Neural cell (in vitro differentiated cells): ENCODE results near the gene SH3PXD2A. TPM values are rescaled to one million over a fixed set of nuclear protein-coding genes. Genes with fewer than 3 reads are reported as not detected.

Source experiments
- H2AFZ ChIP-seq: fragments of 200-600, 300-800 bp; sonication (generic), shearing (Covaris generic); 2 replicates; pipeline ENCODE4 v1.6.0; 2014; ENCODE audit warnings: low read depth, mild to moderate bottlenecking, antibody characterized with exemption, low read length, moderate library complexity
- H3F3A ChIP-seq: fragments of 200-600 bp; shearing (Covaris generic); 2 replicates; pipeline ENCODE4 v1.6.1; 2016; ENCODE audit warnings: mild to moderate bottlenecking, moderate library complexity, mixed read lengths, antibody characterized with exemption, low read length; ENCODE audit not compliant: insufficient read depth, poor library complexity, severe bottlenecking
- H3K27ac ChIP-seq: fragments of 200-600, 300-800 bp; sonication (generic), shearing (Covaris generic); 2 replicates; pipeline ENCODE4 v1.5.1; 2014; ENCODE audit warnings: mild to moderate bottlenecking, low read length, moderate library complexity
- H3K27me3 ChIP-seq: fragments of 300-800, 200-600 bp; sonication (generic), shearing (Covaris generic); 2 replicates; pipeline ENCODE4 v1.6.0; 2014; ENCODE audit warnings: mild to moderate bottlenecking, low read depth, low read length, moderate library complexity; ENCODE audit not compliant: insufficient read depth
- H3K36me3 ChIP-seq: fragments of 300-800, 200-600 bp; sonication (generic), shearing (Covaris generic); 2 replicates; pipeline ENCODE4 v1.5.1; 2014; ENCODE audit warnings: mild to moderate bottlenecking, antibody characterized with exemption, low read length, moderate library complexity; ENCODE audit not compliant: insufficient read depth
- H3K4me2 ChIP-seq: fragments of 300-800, 200-600 bp; sonication (generic), shearing (Covaris generic); 2 replicates; pipeline ENCODE4 v1.6.0; 2014; ENCODE audit warnings: mild to moderate bottlenecking, low read length
- H3K4me3 ChIP-seq: fragments of 300-800, 200-600 bp; sonication (generic), shearing (Covaris generic); 2 replicates; pipeline ENCODE4 v1.5.1; 2014; ENCODE audit warnings: mild to moderate bottlenecking, low read length, moderate library complexity
- H3K79me2 ChIP-seq: fragments of 200-600 bp; shearing (Covaris generic); replicated peaks from 2 replicates; pipeline ENCODE4 v1.6.0; 2014; ENCODE audit warnings: mild to moderate bottlenecking, low read length, moderate library complexity; ENCODE audit not compliant: insufficient read depth
- H3K9ac ChIP-seq: fragments of 300-800, 200-600 bp; sonication (generic), shearing (Covaris generic); 2 replicates; pipeline ENCODE4 v1.6.1; 2016; ENCODE audit warnings: mild to moderate bottlenecking, low read length, mixed read lengths
- H3K9me2 ChIP-seq: fragments of 200-600 bp; shearing (Covaris generic); 2 replicates; pipeline ENCODE4 v1.6.1; 2016; ENCODE audit warnings: mild to moderate bottlenecking, low read length, mixed read lengths; ENCODE audit not compliant: insufficient read depth
- H3K9me3 ChIP-seq: fragments of 200-600, 300-800 bp; sonication (generic), shearing (Covaris generic); 2 replicates; pipeline ENCODE4 v1.6.1; 2016; ENCODE audit warnings: mild to moderate bottlenecking, mixed run types, low read length, moderate library complexity, mixed read lengths
- H4K20me1 ChIP-seq: fragments of 200-600 bp; shearing (Covaris generic); 2 replicates; pipeline ENCODE4 v1.6.1; 2016; ENCODE audit warnings: mild to moderate bottlenecking, mixed run types; ENCODE audit not compliant: insufficient read depth
- CTCF ChIP-seq: fragments of 450-650 bp; IDR thresholded peaks from 2 replicates; pipeline ENCODE4 v1.5.1; 2014; ENCODE audit warnings: antibody characterized with exemption, mild to moderate bottlenecking, moderate library complexity; ENCODE audit not compliant: poor library complexity, severe bottlenecking
- EP300 ChIP-seq: fragments of 450-650 bp; conservative IDR thresholded peaks from 2 replicates; pipeline ENCODE4 v1.6.1; 2014; ENCODE audit warnings: antibody characterized with exemption, mild to moderate bottlenecking, moderate library complexity; ENCODE audit not compliant: poor library complexity, severe bottlenecking
- EZH2 ChIP-seq: fragments of 200-600, 300-800 bp; shearing (Covaris generic), sonication (generic); IDR thresholded peaks from 2 replicates; pipeline ENCODE4 v1.6.1; 2014; ENCODE audit warnings: antibody characterized with exemption, low read length, borderline replicate concordance, mild to moderate bottlenecking; ENCODE audit not compliant: insufficient read depth, poor library complexity, severe bottlenecking
- MXI1 ChIP-seq: fragments of 450-650 bp; conservative IDR thresholded peaks from 2 replicates; pipeline ENCODE4 v1.6.1; 2014; ENCODE audit warnings: antibody characterized with exemption, mild to moderate bottlenecking; ENCODE audit not compliant: poor library complexity, severe bottlenecking
- POLR2AphosphoS5 ChIP-seq: IDR thresholded peaks from 2 replicates; pipeline ENCODE4 v1.6.1; 2012
- RAD21 ChIP-seq: fragments of 450-650 bp; conservative IDR thresholded peaks from 2 replicates; pipeline ENCODE4 v1.6.1; 2014; ENCODE audit warnings: antibody characterized with exemption, mild to moderate bottlenecking, moderate library complexity
- REST ChIP-seq: IDR thresholded peaks from 2 replicates; pipeline ENCODE4 v1.6.1; 2012; ENCODE audit warnings: borderline replicate concordance
- SMC3 ChIP-seq: fragments of 450-650 bp; conservative IDR thresholded peaks from 2 replicates; pipeline ENCODE4 v1.6.1; 2014; ENCODE audit warnings: antibody characterized with exemption, mild to moderate bottlenecking, moderate library complexity; ENCODE audit not compliant: poor library complexity
- TAF1 ChIP-seq: IDR thresholded peaks from 2 replicates; pipeline ENCODE4 v1.6.1; 2012; ENCODE audit warnings: low read depth
- polyA plus RNA-seq: library from polyadenylated mRNA; depleted of rRNA; stranded (reverse); fragments of >200 nt; gene quantifications from 2 replicates; pipeline ENCODE4 v1.2.3, GENCODE V29; 2014

SH3PXD2A gene
- polyA plus RNA-seq, 1 donor from 2014 or later, result 5.2 TPM

GRCh38 chr10:103812004-103812403, 43.4 kb downstream of the SH3PXD2A start:
- no peaks in the 10 kb centered on the region for H4K20me1 ChIP-seq
- no peaks in the 10 kb centered on the region for H3K9me2 ChIP-seq

GRCh38 chr10:103811463-103811862, 43.9 kb downstream of the SH3PXD2A start:
- Histone ChIP-seq H3K9me3 (no peaks in the 10 kb centered on the region), H3K36me3 (no peaks in the 10 kb centered on the region), H2AFZ (no peak overlapping the region), H3K27ac (no peak overlapping the region), H3K9me2 (no peaks in the 10 kb centered on the region), H3K4me3 (peak overlapping the region; percentile 12), H3K9ac (no peak overlapping the region), H3F3A (no peaks in the 10 kb centered on the region), H3K79me2 (no peaks in the 10 kb centered on the region), H4K20me1 (no peaks in the 10 kb centered on the region), H3K27me3 (no peaks in the 10 kb centered on the region), H3K4me2 (no peak overlapping the region)
- TF ChIP-seq REST, result no peak
- TF ChIP-seq EZH2, result no peak
- no peak for TF ChIP-seq CTCF
- TF ChIP-seq RAD21, result no peak
- TF ChIP-seq TAF1, result no peak
- peak; percentile 24 for TF ChIP-seq EP300
- TF ChIP-seq POLR2AphosphoS5, result no peak

More at GRCh38 chr10:103812004-103812403, 43.4 kb downstream of the SH3PXD2A start:
- H3K27ac ChIP-seq, result no peak overlapping the region
- TF ChIP-seq TAF1 (no peak), RAD21 (no peak), SMC3 (no peak), REST (no peak), CTCF (no peak), POLR2AphosphoS5 (no peak), EP300 (no peak), EZH2 (no peak), MXI1 (no peak)
- no peak overlapping the region for H3K9ac ChIP-seq
- H3K79me2 ChIP-seq, result no peaks in the 10 kb centered on the region
- no peaks in the 10 kb centered on the region for H3K9me3 ChIP-seq
- no peak overlapping the region for H2AFZ ChIP-seq
- no peaks in the 10 kb centered on the region for H3F3A ChIP-seq
- H3K4me3 ChIP-seq, result no peak overlapping the region
- no peak overlapping the region for H3K4me2 ChIP-seq
- H3K36me3 ChIP-seq, result no peaks in the 10 kb centered on the region
- no peaks in the 10 kb centered on the region for H3K27me3 ChIP-seq
